K562 (cell line): ENCODE measurements around the gene FBLIM1. TPM values are rescaled to one million over a fixed set of nuclear protein-coding genes. Genes with fewer than 3 reads are reported as not detected.

Source experiments
- ARID2 ChIP-seq: fragments of 450-650 bp; IDR thresholded peaks from 2 replicates; pipeline ENCODE4 v1.6.1; 2017; ENCODE audit warnings: antibody characterized with exemption, mild to moderate bottlenecking
- CHD7 ChIP-seq: fragments of 200-600 bp; sonication (generic); IDR thresholded peaks from one replicate; pipeline ENCODE4 v1.6.1; 2012; ENCODE audit warnings: mild to moderate bottlenecking, low read depth, low read length, inconsistent platforms
- MAX ChIP-seq: sonication (generic); formaldehyde crosslinking; IDR thresholded peaks from 2 replicates; pipeline ENCODE4 v1.9.0; 2022; ENCODE audit warnings: mild to moderate bottlenecking, missing genetic modification reagents
- MYBL2 ChIP-seq, 2 experiments: fragments of 450-650 bp in 1 of 2; sonication (generic) in 1 of 2; formaldehyde crosslinking in 1 of 2; IDR thresholded peaks; 2 replicates each; pipeline versions ENCODE4 v1.6.1 to v1.8.1; 2017 to 2022; ENCODE audit warnings: borderline replicate concordance in 1 of 2, inconsistent platforms in 1 of 2, low read depth in 1 of 2, mild to moderate bottlenecking in 1 of 2, missing genetic modification reagents in 1 of 2, moderate library complexity in 1 of 2
- NR2C1 ChIP-seq, 2 experiments: fragments of 450-650 bp; IDR thresholded peaks; 2 replicates each; pipeline ENCODE4 v1.6.1; 2017; ENCODE audit warnings: mild to moderate bottlenecking in 2 of 2, antibody characterized with exemption in 1 of 2, inconsistent platforms in 1 of 2, missing compliant biosample characterization in 1 of 2, missing genetic modification characterization in 1 of 2
- PREB ChIP-seq: sonication (generic); formaldehyde crosslinking; IDR thresholded peaks from 2 replicates; pipeline ENCODE4 v1.8.1; 2023; ENCODE audit warnings: mild to moderate bottlenecking, missing genetic modification reagents
- RBBP5 ChIP-seq: fragments of 200-600 bp; sonication (generic); IDR thresholded peaks from 2 replicates; pipeline ENCODE4 v1.6.1; 2012; ENCODE audit warnings: borderline replicate concordance, mild to moderate bottlenecking, low read length, control low read depth, inconsistent platforms; ENCODE audit not compliant: insufficient read depth, poor library complexity, severe bottlenecking
- RBM15 ChIP-seq: fragments of 200-400 bp; formaldehyde crosslinking; IDR thresholded peaks from 2 replicates; pipeline ENCODE4 v1.6.1; 2018; ENCODE audit warnings: mild to moderate bottlenecking, low read length, moderate library complexity; ENCODE audit not compliant: insufficient read depth
- TAF7 ChIP-seq: fragments of 450-650 bp; IDR thresholded peaks from 2 replicates; pipeline ENCODE4 v1.6.1; 2016; ENCODE audit warnings: missing genetic modification characterization, missing compliant biosample characterization
- TCF15 ChIP-seq: fragments of 250-450 bp; sonication (Bioruptor Pico); IDR thresholded peaks from 2 replicates; pipeline ENCODE4 v1.8.0; 2022; ENCODE audit warnings: moderate library complexity, mild to moderate bottlenecking, inconsistent platforms
- ZEB2 ChIP-seq: fragments of 450-650 bp; IDR thresholded peaks from 2 replicates; pipeline ENCODE4 v1.6.1; 2016
- ZNF324 ChIP-seq: fragments of 250-450 bp; sonication (Bioruptor Pico); IDR thresholded peaks from 2 replicates; pipeline ENCODE4 v1.4.0; 2020; ENCODE audit warnings: mild to moderate bottlenecking
- ZNF699 ChIP-seq: fragments of 250-450 bp; sonication (Bioruptor Pico); IDR thresholded peaks from 2 replicates; pipeline ENCODE4 v1.8.0; 2021; ENCODE audit warnings: mild to moderate bottlenecking, moderate library complexity; ENCODE audit not compliant: insufficient replicate concordance
- ZNF707 ChIP-seq: fragments of 250-450 bp; sonication (Bioruptor Pico); conservative IDR thresholded peaks from 2 replicates; pipeline ENCODE4 v1.8.0; 2022; ENCODE audit warnings: inconsistent platforms, mild to moderate bottlenecking, moderate library complexity
- polyA plus RNA-seq, 8 experiments: library from polyadenylated mRNA; depleted of rRNA in 4 of 8; stranded (reverse) in 5 of 8; unstranded in 3 of 8; fragments of >200 nt; fragmentation: Nextera tagmentation in 2 of 8; fragmentation: Illumina TruSeq in 1 of 8; extraction: Ambion mirVana in 2 of 8; extraction: Trizol in 1 of 8; gene quantifications; 2 replicates each; pipeline versions ENCODE4 v1.2.1 to v1.2.3, GENCODE V29; 2011 to 2014; ENCODE audit warnings: inconsistent platforms in 1 of 8, missing spikeins in 1 of 8
- total RNA-seq, 7 experiments: library from RNA; depleted of rRNA in 6 of 7; stranded (reverse); fragments of >200 nt in 6 of 7; fragmentation: Illumina TruSeq in 2 of 7; extraction: Trizol in 2 of 7; gene quantifications; 2 replicates each; pipeline versions ENCODE4 v1.2.1 to v1.2.3, GENCODE V29; 2011 to 2021; ENCODE audit warnings: low replicate concordance in 1 of 7

Gene FBLIM1
- total and polyA plus RNA-seq, 9 of the 15 experiments (the other 6 are each of a cell fraction or from before 2014, with no cell fraction given): 0.14 to 0.24 TPM; not detected in 7

- TF ChIP-seq ZNF324 (no peak), TAF7 (peak; percentile 67; the same call in 1 of the 2 replicates), NR2C1 (IDR thresholded peaks at IDR 0.05) (no peak), NR2C1 (tag; IDR thresholded peaks at IDR 0.05) (no peak), ARID2 (no peak), ZEB2 (no peak), TCF15 (no peak), ZNF699 (CRISPR knock-in tag) (no peak), ZNF707 (CRISPR knock-in tag) (no peak), MAX (CRISPR knock-in tag) (0 out of 2 replicates have a peak, but pooled peaks have one; percentile 27), CHD7 (no peak), RBM15 (no peak), MYBL2 (IDR thresholded peaks at IDR 0.05; ENCODE audit: low read depth) (no peak), MYBL2 (CRISPR knock-in tag; IDR thresholded peaks at IDR 0.05; ENCODE audit: borderline replicate concordance) (no peak), RBBP5 (no peak), PREB (CRISPR knock-in tag) (no peak)
These were observed 74.6 kb downstream of the FBLIM1 start (continued) for GRCh38 chr1:15833069-15833679.
